Activated CD8-positive, alpha-beta T cell treated with anti-CD3 and anti-CD28 coated beads for 36 hours (primary cell): ENCODE data around the gene MACROD1. TPM values are rescaled to one million over a fixed set of nuclear protein-coding genes. Genes with fewer than 3 reads are reported as not detected.

ENCODE experiments used
- ATAC-seq: fragments of 200-7000 bp; cut with Tn5 transposase; one replicate; pipeline ENCODE4 v1.10.0; 2021; ENCODE audit warnings: mild to moderate bottlenecking, moderate library complexity
- CTCF ChIA-PET: fragments of 350-600 bp; sonication (Branson Sonifier 250); formaldehyde crosslinking; loops from one replicate; lab custom pipeline; 2021; ENCODE audit warnings: antibody characterized with exemption; lab: Charles Lee
- POLR2A ChIA-PET: fragments of 350-600 bp; sonication (Branson Sonifier 250); formaldehyde crosslinking; loops from one replicate; lab custom pipeline; 2021; ENCODE audit warnings: antibody characterized with exemption; lab: Charles Lee
- DNase-seq: peaks from one replicate; pipeline ENCODE4 v3.0.0-alpha.2; 2020
- H3K27ac Mint-ChIP-seq: one replicate; pipeline ENCODE4 v1.8.0; 2021; ENCODE audit warnings: mild to moderate bottlenecking, mixed read lengths
- H3K27me3 Mint-ChIP-seq: one replicate; pipeline ENCODE4 v1.8.0; 2021; ENCODE audit warnings: mixed read lengths
- H3K36me3 Mint-ChIP-seq: one replicate; pipeline ENCODE4 v1.8.0; 2021; ENCODE audit warnings: low read depth, mixed read lengths
- H3K4me1 Mint-ChIP-seq: one replicate; pipeline ENCODE4 v1.8.0; 2021; ENCODE audit warnings: low read depth, mixed read lengths
- H3K4me3 Mint-ChIP-seq: one replicate; pipeline ENCODE4 v1.8.0; 2021; ENCODE audit warnings: mild to moderate bottlenecking, moderate library complexity, mixed read lengths
- H3K9me3 Mint-ChIP-seq: one replicate; pipeline ENCODE4 v1.8.0; 2021; ENCODE audit warnings: mixed read lengths
- CTCF ChIP-seq: fragments of 200-600 bp; IDR thresholded peaks from one replicate; pipeline ENCODE4 v1.8.0; 2022; ENCODE audit warnings: antibody characterized with exemption, mild to moderate bottlenecking
- intact Hi-C: fragments of 100-400 bp; cut with micrococcal nuclease; formaldehyde crosslinking; loops from one replicate; pipeline ENCODE4 v1.10.0; 2022
- total RNA-seq, 2 experiments: library from RNA; stranded (reverse); gene quantifications; one replicate each; pipeline ENCODE4 v1.2.3, GENCODE V29; 2021

MACROD1 gene
- total RNA-seq, 2 experiments from 2014 or later: 38.7 to 38.8 TPM

GRCh38 chr11:64045700-64046099 is 120.2 kb downstream of the MACROD1 start:
- no peak for TF ChIP-seq CTCF
- no peaks in the 10 kb centered on the region for H3K36me3 Mint-ChIP-seq
- intact Hi-C loops: no loop called here
- H3K27ac Mint-ChIP-seq: no peak overlapping the region
- no peaks in the 10 kb centered on the region for H3K4me1 Mint-ChIP-seq
- DNase-seq (no peak), ATAC-seq (no peak)
- POLR2A ChIA-PET: no interaction called here
- H3K4me3 Mint-ChIP-seq: no peak overlapping the region
- CTCF ChIA-PET: no interaction called here
- no peaks in the 10 kb centered on the region for H3K9me3 Mint-ChIP-seq
- H3K27me3 Mint-ChIP-seq: peaks cover 2% of the 10 kb centered on the region

- Mint-ChIP-seq H3K27ac (no peak overlapping the region), H3K4me3 (no peak overlapping the region), H3K36me3 (no peaks in the 10 kb centered on the region), H3K27me3 (peaks cover 5% of the 10 kb centered on the region), H3K4me1 (no peaks in the 10 kb centered on the region), H3K9me3 (no peaks in the 10 kb centered on the region)
- no peak for TF ChIP-seq CTCF
- DNase-seq: no peak
- ChIA-PET CTCF (interaction anchor here (1.1 kb wide), 1 partner anchor 12 kb away, joined by 3 read pairs; no protein-coding TSS in a partner anchor), POLR2A (interaction anchor here (0.6 kb wide), 2 partner anchors 16 to 31 kb away, joined by 3 read pairs; no protein-coding TSS in a partner anchor)
- ATAC-seq: no peak
- intact Hi-C loops: no loop called here
Observed at GRCh38 chr11:64044730-64045393, 121.1 kb downstream of the MACROD1 start.

- H3K4me3 Mint-ChIP-seq: no peak overlapping the region
- no peak for ATAC-seq
- no peaks in the 10 kb centered on the region for H3K4me1 Mint-ChIP-seq
- peaks cover 9% of the 10 kb centered on the region for H3K27me3 Mint-ChIP-seq
- H3K36me3 Mint-ChIP-seq: no peaks in the 10 kb centered on the region
- no peak for TF ChIP-seq CTCF
- H3K27ac Mint-ChIP-seq: no peak overlapping the region
- ChIA-PET CTCF (no interaction called here), POLR2A (no interaction called here)
- DNase-seq: no peak
- intact Hi-C loops: no loop called here
- H3K9me3 Mint-ChIP-seq: no peaks in the 10 kb centered on the region
Observed at GRCh38 chr11:64043545-64043944, 122.4 kb downstream of the MACROD1 start.

GRCh38 chr11:64042301-64042700 is 123.6 kb downstream of the MACROD1 start:
- DNase-seq (no peak), ATAC-seq (no peak)
- Mint-ChIP-seq H3K9me3 (no peaks in the 10 kb centered on the region), H3K27me3 (peaks cover 20% of the 10 kb centered on the region), H3K27ac (no peak overlapping the region), H3K4me3 (no peak overlapping the region), H3K36me3 (no peaks in the 10 kb centered on the region), H3K4me1 (no peaks in the 10 kb centered on the region)
- POLR2A ChIA-PET: interaction anchor here (1.0 kb wide), 1 partner anchor 98 kb away, joined by 3 read pairs; no protein-coding TSS in a partner anchor
- TF ChIP-seq CTCF: no peak
- CTCF ChIA-PET: no interaction called here
- intact Hi-C loops: no loop called here

- DNase-seq (no peak), ATAC-seq (no peak)
- Mint-ChIP-seq H3K27ac (no peak overlapping the region), H3K36me3 (no peaks in the 10 kb centered on the region), H3K27me3 (peaks cover 21% of the 10 kb centered on the region), H3K9me3 (no peaks in the 10 kb centered on the region), H3K4me1 (no peaks in the 10 kb centered on the region), H3K4me3 (no peak overlapping the region)
- intact Hi-C loops: no loop called here
- POLR2A ChIA-PET: no interaction called here
- CTCF ChIA-PET: no interaction called here
- TF ChIP-seq CTCF: no peak
Observed at GRCh38 chr11:64041846-64042245, 124.1 kb downstream of the MACROD1 start.
